Esophagus squamous epithelium (tissue), 4 donors: ENCODE results near the gene RAP2B.

Source experiments
- POLR2A ChIP-seq, 4 donors: fragments of 450-650 bp; IDR thresholded peaks; one replicate each; pipeline ENCODE4 v1.6.1; 2017; ENCODE audit warnings: antibody characterized with exemption in 4 of 4, mild to moderate bottlenecking in 4 of 4, moderate library complexity in 3 of 4
- TF ChIP-seq, protein P1 (sequence below), 6 experiments: fragments of 450-650 bp in 4 of 6; fragments of 200-600 bp in 2 of 6; sonication (generic) in 2 of 6; IDR thresholded peaks; one replicate each; pipeline ENCODE4 v1.5.1; 2016 to 2019; ENCODE audit warnings: antibody characterized with exemption in 6 of 6, mild to moderate bottlenecking in 4 of 6, moderate library complexity in 4 of 6

DNA sequence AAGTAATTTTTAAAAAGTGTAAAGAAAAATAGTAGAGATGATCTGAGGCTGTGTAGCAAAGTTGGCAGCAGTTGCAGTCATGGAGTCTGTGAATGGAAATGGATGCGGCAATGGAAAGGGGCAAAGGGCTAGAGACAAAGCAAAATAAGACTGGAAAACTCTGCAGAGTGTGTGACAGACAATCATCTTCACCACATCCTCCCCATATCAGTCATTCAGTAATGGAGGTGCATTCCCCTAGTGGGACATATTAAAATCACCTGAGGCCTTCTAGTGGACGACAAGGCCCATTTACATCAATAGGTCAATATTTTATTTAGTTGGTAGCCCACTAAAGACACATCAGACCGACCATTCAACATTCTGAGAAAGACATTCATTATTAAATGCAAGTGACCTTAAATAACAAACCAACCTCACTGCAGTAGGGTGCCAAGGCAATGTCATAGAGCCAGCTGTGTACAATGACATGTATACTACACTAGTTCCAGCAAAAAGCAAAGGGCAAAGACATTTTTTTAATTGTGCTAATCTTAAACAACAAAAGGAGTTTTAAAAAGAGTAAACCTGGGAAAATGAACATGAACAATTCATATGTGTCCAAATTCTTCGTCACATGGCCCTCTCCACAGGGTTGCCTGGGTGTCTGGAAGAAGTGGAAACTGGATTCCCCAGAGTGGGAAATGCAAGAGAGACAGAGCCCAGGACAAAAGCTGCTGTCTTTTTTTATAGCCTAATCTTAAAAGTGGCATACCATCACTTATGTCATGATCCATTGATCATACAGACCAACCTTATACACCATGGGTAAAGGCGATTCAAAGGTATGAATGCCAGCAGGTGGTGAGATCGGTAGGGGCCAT is 15.6 kb upstream of the RAP2B start:
- TF ChIP-seq, protein P1, sequence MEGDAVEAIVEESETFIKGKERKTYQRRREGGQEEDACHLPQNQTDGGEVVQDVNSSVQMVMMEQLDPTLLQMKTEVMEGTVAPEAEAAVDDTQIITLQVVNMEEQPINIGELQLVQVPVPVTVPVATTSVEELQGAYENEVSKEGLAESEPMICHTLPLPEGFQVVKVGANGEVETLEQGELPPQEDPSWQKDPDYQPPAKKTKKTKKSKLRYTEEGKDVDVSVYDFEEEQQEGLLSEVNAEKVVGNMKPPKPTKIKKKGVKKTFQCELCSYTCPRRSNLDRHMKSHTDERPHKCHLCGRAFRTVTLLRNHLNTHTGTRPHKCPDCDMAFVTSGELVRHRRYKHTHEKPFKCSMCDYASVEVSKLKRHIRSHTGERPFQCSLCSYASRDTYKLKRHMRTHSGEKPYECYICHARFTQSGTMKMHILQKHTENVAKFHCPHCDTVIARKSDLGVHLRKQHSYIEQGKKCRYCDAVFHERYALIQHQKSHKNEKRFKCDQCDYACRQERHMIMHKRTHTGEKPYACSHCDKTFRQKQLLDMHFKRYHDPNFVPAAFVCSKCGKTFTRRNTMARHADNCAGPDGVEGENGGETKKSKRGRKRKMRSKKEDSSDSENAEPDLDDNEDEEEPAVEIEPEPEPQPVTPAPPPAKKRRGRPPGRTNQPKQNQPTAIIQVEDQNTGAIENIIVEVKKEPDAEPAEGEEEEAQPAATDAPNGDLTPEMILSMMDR (IDR thresholded peaks at IDR 0.05), result no peak
- TF ChIP-seq POLR2A (IDR thresholded peaks at IDR 0.05), result no peak
